CD8-positive, alpha-beta memory T cell (primary cell): ENCODE data around the gene GRID1. TPM values are rescaled to one million over a fixed set of nuclear protein-coding genes. Genes with fewer than 3 reads are reported as not detected.

Experiments
- CTCF ChIA-PET: fragments of 350-600 bp; sonication (Branson Sonifier 250); formaldehyde crosslinking; loops from one replicate; lab custom pipeline; 2021; ENCODE audit warnings: antibody characterized with exemption; lab: Charles Lee
- POLR2A ChIA-PET: fragments of 350-600 bp; sonication (Branson Sonifier 250); formaldehyde crosslinking; loops from one replicate; lab custom pipeline; 2021; ENCODE audit warnings: antibody characterized with exemption; lab: Charles Lee
- DNase-seq, 5 donors: peaks; one replicate each; pipeline versions ENCODE4 v3.0.0 to v3.0.0-alpha.2; 2020 to 2022; ENCODE audit warnings: mixed read lengths in 1 of 5
- H3K27ac ChIP-seq: one replicate; pipeline ENCODE4 v1.7.0; 2013; ENCODE audit warnings: low read depth, mild to moderate bottlenecking, low read length, moderate library complexity
- H3K27me3 ChIP-seq: 2 replicates; pipeline ENCODE4 v1.7.0; 2013; ENCODE audit warnings: low read length, mild to moderate bottlenecking; ENCODE audit not compliant: insufficient read depth, poor library complexity, severe bottlenecking
- H3K36me3 ChIP-seq: 2 replicates; pipeline ENCODE4 v1.7.0; 2013; ENCODE audit warnings: mild to moderate bottlenecking, low read length, moderate library complexity; ENCODE audit not compliant: insufficient read depth
- H3K4me1 ChIP-seq: 2 replicates; pipeline ENCODE4 v1.7.0; 2013; ENCODE audit warnings: mild to moderate bottlenecking, low read length, moderate library complexity; ENCODE audit not compliant: insufficient read depth
- H3K4me3 ChIP-seq: 2 replicates; pipeline ENCODE4 v1.7.0; 2013; ENCODE audit warnings: mild to moderate bottlenecking, low read length
- H3K9me3 ChIP-seq: 2 replicates; pipeline ENCODE4 v1.7.0; 2013; ENCODE audit warnings: mild to moderate bottlenecking, low read length
- H3K27ac Mint-ChIP-seq, 8 donors: one replicate each; pipeline ENCODE4 v1.8.0; 2020 to 2021; ENCODE audit warnings: mixed read lengths in 8 of 8, mild to moderate bottlenecking in 6 of 8, inconsistent platforms in 3 of 8, moderate library complexity in 3 of 8
- H3K27me3 Mint-ChIP-seq, 2 donors: one replicate each; pipeline ENCODE4 v1.8.0; 2020 to 2021; ENCODE audit warnings: mixed read lengths in 2 of 2, mild to moderate bottlenecking in 1 of 2, moderate library complexity in 1 of 2
- H3K36me3 Mint-ChIP-seq, 3 donors: one replicate each; pipeline ENCODE4 v1.8.0; 2020 to 2021; ENCODE audit warnings: mixed read lengths in 3 of 3, inconsistent platforms in 1 of 3, mild to moderate bottlenecking in 1 of 3
- H3K4me1 Mint-ChIP-seq, 3 donors: one replicate each; pipeline ENCODE4 v1.8.0; 2020 to 2021; ENCODE audit warnings: mixed read lengths in 3 of 3, inconsistent platforms in 1 of 3, mild to moderate bottlenecking in 1 of 3
- H3K4me3 Mint-ChIP-seq, 7 donors: one replicate each; pipeline ENCODE4 v1.8.0; 2020 to 2021; ENCODE audit warnings: mixed read lengths in 7 of 7, mild to moderate bottlenecking in 6 of 7, moderate library complexity in 4 of 7, inconsistent platforms in 2 of 7
- H3K9me3 Mint-ChIP-seq, 5 donors: one replicate each; pipeline ENCODE4 v1.8.0; 2020 to 2022; ENCODE audit warnings: mixed read lengths in 5 of 5, mild to moderate bottlenecking in 3 of 5, moderate library complexity in 2 of 5, inconsistent platforms in 1 of 5
- polyA plus RNA-seq: library from polyadenylated mRNA; unstranded; fragments of 300-500 nt; fragmentation: Illumina TruSeq; gene quantifications from one replicate; pipeline ENCODE4 v1.2.3, GENCODE V29; 2021
- total RNA-seq, 2 experiments: library from RNA; stranded (reverse); gene quantifications; one replicate each; pipeline ENCODE4 v1.2.3, GENCODE V29; 2021

Gene GRID1
- total and polyA plus RNA-seq, 3 experiments from 2014 or later: not detected

DNA sequence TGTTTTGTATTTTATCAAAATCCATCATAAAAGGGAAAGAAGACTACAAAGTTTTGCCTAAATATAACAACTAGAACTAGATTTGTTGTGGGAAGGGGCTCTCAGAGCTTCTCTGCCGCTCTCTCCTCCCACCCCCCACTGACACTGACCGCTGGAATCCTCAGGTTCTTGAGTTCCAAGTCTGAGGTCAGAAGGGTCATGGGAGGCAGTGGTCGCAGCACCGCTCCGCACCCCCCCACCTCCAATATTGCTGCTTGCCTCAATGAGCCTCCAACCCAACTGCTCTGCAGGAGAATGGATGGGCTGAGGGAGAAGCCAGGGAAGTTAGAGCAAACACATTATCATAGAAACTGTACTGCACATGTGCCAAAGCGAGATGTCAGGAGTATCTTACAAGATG, 359.4 kb downstream of the GRID1 start:
- ChIA-PET CTCF (interaction anchor here (1.1 kb wide), 1 partner anchor 11 kb away, joined by 3 read pairs; no protein-coding TSS in a partner anchor), POLR2A (no interaction called here)
- H3K9me3 Mint-ChIP-seq: no peaks in the 10 kb centered on the region
- H3K36me3 Mint-ChIP-seq: no peaks in the 10 kb centered on the region
- no peaks in the 10 kb centered on the region for H3K4me1 ChIP-seq
- no peak overlapping the region for H3K4me3 Mint-ChIP-seq
- DNase-seq: no peak
- H3K4me3 ChIP-seq: no peak overlapping the region
- H3K36me3 ChIP-seq: no peaks in the 10 kb centered on the region
- no peak overlapping the region for H3K27ac Mint-ChIP-seq
- H3K9me3 ChIP-seq: no peaks in the 10 kb centered on the region
- no peak overlapping the region for H3K27ac ChIP-seq
- no peaks in the 10 kb centered on the region for H3K27me3 ChIP-seq
- H3K4me1 Mint-ChIP-seq: no peaks in the 10 kb centered on the region
- H3K27me3 Mint-ChIP-seq: peaks cover 2 to 24% of the 10 kb centered on the region in 2 donors

DNA sequence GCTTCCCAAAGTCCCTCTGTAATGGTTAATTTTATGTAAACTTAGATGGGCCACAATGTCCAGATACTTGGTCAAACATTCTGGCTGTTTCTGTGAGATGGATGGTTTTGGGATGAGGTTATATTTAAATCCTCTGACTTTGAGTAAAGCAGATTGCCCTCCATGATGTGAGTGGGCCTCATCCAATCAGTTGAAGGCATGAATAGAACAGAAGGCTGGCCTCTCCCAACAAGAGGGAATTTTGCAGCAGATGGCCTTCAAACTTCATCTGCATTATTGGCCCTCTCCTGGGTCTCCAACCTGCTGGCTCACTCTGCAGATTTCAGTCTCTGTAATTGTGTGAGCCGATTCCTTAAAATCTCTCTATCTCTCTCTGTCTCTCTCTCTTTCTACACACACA, 362.3 kb downstream of the GRID1 start:
- Mint-ChIP-seq H3K27me3 (peaks cover 0 to 18% of the 10 kb centered on the region in 2 donors), H3K36me3 (no peaks in the 10 kb centered on the region), H3K4me1 (no peaks in the 10 kb centered on the region), H3K4me3 (no peak overlapping the region), H3K9me3 (no peaks in the 10 kb centered on the region), H3K27ac (no peak overlapping the region)
- ChIA-PET POLR2A (no interaction called here), CTCF (interaction anchor here (1.3 to 1.6 kb wide), 2 partner anchors 8 to 10 kb away, joined by 3 to 4 read pairs; no protein-coding TSS in a partner anchor)
- Histone ChIP-seq H3K36me3 (no peaks in the 10 kb centered on the region), H3K27me3 (no peaks in the 10 kb centered on the region), H3K4me1 (no peaks in the 10 kb centered on the region), H3K4me3 (no peak overlapping the region), H3K9me3 (no peaks in the 10 kb centered on the region), H3K27ac (no peak overlapping the region)
- DNase-seq: no peak

DNA sequence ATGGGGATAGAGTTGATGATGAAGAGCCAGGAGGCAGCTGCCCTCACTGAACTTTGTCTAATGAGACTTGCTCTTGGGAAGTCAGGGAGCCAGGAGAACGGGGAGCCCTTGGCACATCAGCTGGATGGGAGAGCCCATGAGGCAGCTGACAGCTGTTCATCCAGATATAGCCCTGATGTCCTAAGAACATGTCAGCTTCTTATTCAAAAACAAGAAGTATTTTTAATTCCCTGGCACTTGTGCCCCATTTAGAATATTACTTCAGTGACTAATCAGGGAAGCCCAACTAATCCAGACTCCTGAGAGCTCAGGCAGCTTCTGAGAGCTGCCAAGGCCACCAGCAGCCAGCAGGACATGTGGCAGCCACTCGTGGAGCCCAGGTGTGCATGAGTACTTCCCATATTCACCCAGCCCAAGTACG, 363.4 kb downstream of the GRID1 start:
- DNase-seq: no peak
- ChIA-PET POLR2A (no interaction called here), CTCF (no interaction called here)

DNA sequence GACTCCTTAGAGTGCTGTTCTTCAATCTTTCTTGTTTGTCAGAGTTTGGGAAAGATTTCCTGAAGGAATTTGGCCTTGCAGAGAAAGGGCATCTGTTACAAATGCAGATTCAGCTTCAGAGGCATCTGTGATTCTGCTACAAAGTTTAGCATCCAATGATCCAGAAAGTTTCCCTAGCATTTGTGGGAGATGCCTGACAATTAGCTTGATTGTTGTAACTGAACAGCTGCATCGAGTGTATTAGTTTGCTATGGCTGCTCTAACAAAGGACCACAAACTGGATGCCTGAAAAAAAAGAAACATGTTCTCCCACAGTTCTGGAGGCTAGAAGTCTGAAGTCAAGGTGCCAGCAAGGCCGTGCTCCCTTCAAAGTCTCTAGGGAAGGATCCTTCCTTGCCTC, 365.1 kb downstream of the GRID1 start:
- Histone ChIP-seq H3K27ac (no peak overlapping the region), H3K9me3 (no peaks in the 10 kb centered on the region), H3K36me3 (no peaks in the 10 kb centered on the region), H3K4me3 (no peak overlapping the region), H3K4me1 (no peaks in the 10 kb centered on the region), H3K27me3 (no peaks in the 10 kb centered on the region)
- DNase-seq: no peak
- Mint-ChIP-seq H3K9me3 (no peaks in the 10 kb centered on the region), H3K4me1 (no peaks in the 10 kb centered on the region), H3K36me3 (no peaks in the 10 kb centered on the region), H3K4me3 (no peak overlapping the region), H3K27me3 (peaks cover 0 to 18% of the 10 kb centered on the region in 2 donors), H3K27ac (no peak overlapping the region)
- CTCF ChIA-PET: no interaction called here
- POLR2A ChIA-PET: no interaction called here

More for the DNA sequence above, 363.4 kb downstream of the GRID1 start:
- Mint-ChIP-seq H3K27me3 (peaks cover 0 to 18% of the 10 kb centered on the region in 2 donors), H3K4me3 (no peak overlapping the region), H3K9me3 (no peaks in the 10 kb centered on the region), H3K36me3 (no peaks in the 10 kb centered on the region), H3K27ac (peak overlapping the region in 1 of 8 donors; percentile 79), H3K4me1 (no peaks in the 10 kb centered on the region)
- no peak overlapping the region for H3K4me3 ChIP-seq
- no peak overlapping the region for H3K27ac ChIP-seq
- no peaks in the 10 kb centered on the region for H3K27me3 ChIP-seq
- H3K9me3 ChIP-seq: no peaks in the 10 kb centered on the region
- H3K36me3 ChIP-seq: no peaks in the 10 kb centered on the region
- H3K4me1 ChIP-seq: no peaks in the 10 kb centered on the region

DNA sequence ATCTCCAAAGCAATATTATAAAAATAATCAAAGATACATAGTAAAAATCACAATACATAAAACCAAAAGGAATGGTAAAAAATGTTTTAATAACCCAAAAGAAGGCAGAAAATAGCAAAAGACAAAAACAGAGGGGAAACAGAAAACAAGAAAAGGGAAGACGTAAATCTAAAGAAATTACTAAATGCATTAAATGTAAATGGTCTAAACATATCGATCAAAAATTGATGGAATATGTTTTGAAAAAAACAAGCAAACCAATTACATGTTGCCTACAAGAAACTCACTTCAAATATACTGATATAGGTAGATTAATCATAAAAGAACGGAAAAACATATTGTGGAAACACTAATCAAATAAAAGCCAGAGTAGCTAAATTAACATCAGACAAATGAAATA, 369.1 kb downstream of the GRID1 start:
- Mint-ChIP-seq H3K4me3 (no peak overlapping the region), H3K27ac (no peak overlapping the region), H3K9me3 (no peaks in the 10 kb centered on the region), H3K27me3 (peaks cover 0 to 21% of the 10 kb centered on the region in 2 donors), H3K4me1 (no peaks in the 10 kb centered on the region), H3K36me3 (no peaks in the 10 kb centered on the region)
- no peak overlapping the region for H3K4me3 ChIP-seq
- ChIA-PET POLR2A (no interaction called here), CTCF (interaction anchor here (0.8 kb wide), 1 partner anchor 9 kb away, joined by 3 read pairs; no protein-coding TSS in a partner anchor)
- no peaks in the 10 kb centered on the region for H3K36me3 ChIP-seq
- no peak for DNase-seq
- no peak overlapping the region for H3K27ac ChIP-seq
- no peaks in the 10 kb centered on the region for H3K9me3 ChIP-seq
- no peaks in the 10 kb centered on the region for H3K4me1 ChIP-seq
- no peaks in the 10 kb centered on the region for H3K27me3 ChIP-seq

DNA sequence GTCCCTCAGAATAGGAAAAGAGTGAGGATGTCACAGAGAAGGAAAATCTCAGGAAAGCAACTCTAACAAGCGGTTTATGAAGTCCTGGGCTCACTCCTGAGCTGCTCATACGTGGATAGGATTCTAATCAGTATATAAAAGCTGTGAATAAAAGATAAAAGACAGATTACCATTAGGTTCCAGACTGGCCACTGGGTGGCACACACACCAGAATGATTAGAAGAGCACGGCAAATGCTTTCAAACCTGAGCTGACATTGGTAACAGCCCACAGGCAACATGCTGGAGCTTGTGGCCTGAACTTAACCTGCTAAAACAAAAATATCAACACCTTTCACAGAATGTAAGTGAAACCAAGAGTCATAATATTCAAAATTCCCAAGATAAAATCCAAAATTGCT, 370.8 kb downstream of the GRID1 start:
- no peaks in the 10 kb centered on the region for H3K4me1 Mint-ChIP-seq
- POLR2A ChIA-PET: no interaction called here
- CTCF ChIA-PET: interaction anchor here (0.9 to 1.1 kb wide), 2 partner anchors 9 to 11 kb away, joined by 3 to 4 read pairs; no protein-coding TSS in a partner anchor
- peak in 1 of 5 donors; percentile 3 for DNase-seq
- peaks cover 0 to 21% of the 10 kb centered on the region in 2 donors for H3K27me3 Mint-ChIP-seq
- no peak overlapping the region for H3K4me3 Mint-ChIP-seq
- no peak overlapping the region for H3K27ac ChIP-seq
- H3K4me3 ChIP-seq: no peak overlapping the region
- no peak overlapping the region for H3K27ac Mint-ChIP-seq
- H3K9me3 ChIP-seq: no peaks in the 10 kb centered on the region
- H3K27me3 ChIP-seq: no peaks in the 10 kb centered on the region
- no peaks in the 10 kb centered on the region for H3K9me3 Mint-ChIP-seq
- H3K36me3 Mint-ChIP-seq: no peaks in the 10 kb centered on the region
- no peaks in the 10 kb centered on the region for H3K4me1 ChIP-seq
- no peaks in the 10 kb centered on the region for H3K36me3 ChIP-seq

DNA sequence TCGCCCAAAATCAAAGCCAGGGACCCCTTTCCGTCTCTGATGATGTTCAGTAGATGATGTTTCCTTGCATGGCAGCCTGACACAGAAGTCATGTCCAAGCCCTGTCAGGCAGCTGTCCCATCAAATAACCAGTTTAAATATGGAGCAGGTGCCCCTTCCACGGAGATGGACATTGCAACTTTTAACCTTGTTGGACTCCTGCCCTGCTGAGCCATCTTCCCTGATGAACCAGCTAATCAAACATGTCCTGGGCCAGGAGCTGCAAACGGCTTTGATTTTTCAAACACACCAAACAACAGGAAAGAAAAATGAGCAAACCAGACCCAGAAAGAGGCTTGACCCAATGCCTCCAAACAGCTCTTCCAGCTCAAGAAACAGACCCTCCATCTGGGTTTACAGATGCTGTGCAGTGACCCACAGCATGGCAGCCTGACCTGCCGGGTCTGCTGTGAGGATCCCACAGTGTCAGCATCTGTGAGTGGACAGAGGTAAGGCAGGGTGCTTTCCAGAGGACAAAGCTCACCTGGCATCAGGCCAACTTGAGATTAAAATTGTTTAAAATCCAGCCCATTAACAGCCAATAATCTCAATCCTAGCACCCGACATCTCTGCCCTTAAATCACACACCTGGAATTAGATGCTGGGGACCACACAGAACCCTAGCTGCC, 372.6 kb downstream of the GRID1 start:
- no peak for DNase-seq
- CTCF ChIA-PET: interaction anchor here (0.9 kb wide), 1 partner anchor 11 kb away, joined by 3 read pairs; no protein-coding TSS in a partner anchor
- Histone ChIP-seq H3K4me1 (no peaks in the 10 kb centered on the region), H3K4me3 (no peak overlapping the region), H3K9me3 (no peaks in the 10 kb centered on the region), H3K27ac (no peak overlapping the region), H3K36me3 (no peaks in the 10 kb centered on the region), H3K27me3 (no peaks in the 10 kb centered on the region)
- POLR2A ChIA-PET: no interaction called here
- no peak overlapping the region for H3K4me3 Mint-ChIP-seq
- H3K9me3 Mint-ChIP-seq: no peaks in the 10 kb centered on the region
- H3K4me1 Mint-ChIP-seq: no peaks in the 10 kb centered on the region
- no peak overlapping the region for H3K27ac Mint-ChIP-seq
- no peaks in the 10 kb centered on the region for H3K36me3 Mint-ChIP-seq
- H3K27me3 Mint-ChIP-seq: peaks cover 0 to 21% of the 10 kb centered on the region in 2 donors

DNA sequence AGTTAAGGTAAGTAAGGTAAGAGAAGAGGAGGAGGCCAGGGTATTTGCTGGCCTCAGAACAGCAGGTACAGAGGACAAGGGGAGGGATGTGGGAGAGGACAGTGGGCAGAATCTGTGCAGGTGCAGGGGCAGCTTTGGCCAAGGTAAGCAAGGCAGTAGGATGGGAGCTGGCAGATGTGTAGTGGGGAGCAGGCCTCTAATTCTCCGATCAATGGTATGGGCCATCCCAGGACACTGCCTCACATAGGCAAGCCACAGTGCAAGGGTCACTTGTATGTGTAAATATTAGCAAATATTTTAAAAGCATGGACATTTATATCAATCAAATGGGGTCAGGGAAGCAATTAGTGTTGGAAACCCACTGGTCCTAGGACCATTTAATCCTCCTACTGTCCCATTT, 373.5 kb downstream of the GRID1 start:
- no peak overlapping the region for H3K4me3 ChIP-seq
- CTCF ChIA-PET: no interaction called here
- Mint-ChIP-seq H3K4me1 (no peaks in the 10 kb centered on the region), H3K4me3 (no peak overlapping the region), H3K36me3 (no peaks in the 10 kb centered on the region), H3K9me3 (no peaks in the 10 kb centered on the region), H3K27ac (no peak overlapping the region), H3K27me3 (peaks cover 0 to 23% of the 10 kb centered on the region in 2 donors)
- H3K36me3 ChIP-seq: no peaks in the 10 kb centered on the region
- no peak for DNase-seq
- H3K9me3 ChIP-seq: no peaks in the 10 kb centered on the region
- no peaks in the 10 kb centered on the region for H3K27me3 ChIP-seq
- POLR2A ChIA-PET: no interaction called here
- no peak overlapping the region for H3K27ac ChIP-seq
- no peaks in the 10 kb centered on the region for H3K4me1 ChIP-seq
